Activated CD8-positive, alpha-beta T cell treated with anti-CD3 and anti-CD28 coated beads, Interleukin-2, amount 10 ng/mL, durations not matched to agents 7 days and 5 days (primary cell): Measurements from ENCODE around the gene NAPSA. TPM values are rescaled to one million over a fixed set of nuclear protein-coding genes. Genes with fewer than 3 reads are reported as not detected.

Experiments
- total RNA-seq, 2 experiments: library from RNA; stranded (reverse); gene quantifications; one replicate each; pipeline ENCODE4 v1.2.3, GENCODE V29; 2021

NAPSA gene
- total RNA-seq, 2 experiments from 2014 or later: 0.73 to 1.2 TPM

Other genes with a start within 250 kb of the NAPSA start
- gene IZUMO2, start 202.4 kb downstream of the NAPSA start, total RNA-seq: not detected
- not detected for gene MYH14, start 162.0 kb downstream of the NAPSA start, total RNA-seq
- under 1 TPM; 0.39 to 0.47 TPM for gene KCNC3, start 36.3 kb downstream of the NAPSA start, total RNA-seq
- 10 to 100 TPM; 56.4 to 64.1 TPM for gene NR1H2, start 10.8 kb upstream of the NAPSA start, total RNA-seq
- gene POLD1, start 18.7 kb upstream of the NAPSA start, total RNA-seq: 100 to 1,000 TPM; 163 to 181 TPM
- gene SPIB, start 53.3 kb upstream of the NAPSA start, total RNA-seq: under 1 TPM; 0.52 to 0.84 TPM
- gene MYBPC2, start 67.3 kb upstream of the NAPSA start, total RNA-seq: not detected
- 10 to 100 TPM; 54.8 to 56.9 TPM for gene EMC10, start 110.9 kb upstream of the NAPSA start, total RNA-seq
- gene GARIN5A, start 111.2 kb upstream of the NAPSA start, total RNA-seq: under 1 TPM in 1 of 2 experiments, not detected in 1; 0.29 TPM
- gene JOSD2, start 145.6 kb upstream of the NAPSA start, total RNA-seq: 10 to 100 TPM; 49.8 to 51.3 TPM
- gene ASPDH, start 148.3 kb upstream of the NAPSA start, total RNA-seq: not detected
- gene LRRC4B, start 202.8 kb upstream of the NAPSA start, total RNA-seq: not detected